DMS 273 (cell line): ENCODE data around the gene GATAD2A.

Source experiments
- DNase-seq: peaks from one replicate; lab custom pipeline; 2025; ENCODE audit not compliant: unreplicated experiment; lab: John Stamatoyannopoulos, UW

Gene GATAD2A

GRCh38 chr19:19487077-19487949 lies 81.8 kb downstream of the GATAD2A start:
- DNase-seq = no peak

GRCh38 chr19:19487950-19488874 lies 82.7 kb downstream of the GATAD2A start:
- no peak for DNase-seq

DNA sequence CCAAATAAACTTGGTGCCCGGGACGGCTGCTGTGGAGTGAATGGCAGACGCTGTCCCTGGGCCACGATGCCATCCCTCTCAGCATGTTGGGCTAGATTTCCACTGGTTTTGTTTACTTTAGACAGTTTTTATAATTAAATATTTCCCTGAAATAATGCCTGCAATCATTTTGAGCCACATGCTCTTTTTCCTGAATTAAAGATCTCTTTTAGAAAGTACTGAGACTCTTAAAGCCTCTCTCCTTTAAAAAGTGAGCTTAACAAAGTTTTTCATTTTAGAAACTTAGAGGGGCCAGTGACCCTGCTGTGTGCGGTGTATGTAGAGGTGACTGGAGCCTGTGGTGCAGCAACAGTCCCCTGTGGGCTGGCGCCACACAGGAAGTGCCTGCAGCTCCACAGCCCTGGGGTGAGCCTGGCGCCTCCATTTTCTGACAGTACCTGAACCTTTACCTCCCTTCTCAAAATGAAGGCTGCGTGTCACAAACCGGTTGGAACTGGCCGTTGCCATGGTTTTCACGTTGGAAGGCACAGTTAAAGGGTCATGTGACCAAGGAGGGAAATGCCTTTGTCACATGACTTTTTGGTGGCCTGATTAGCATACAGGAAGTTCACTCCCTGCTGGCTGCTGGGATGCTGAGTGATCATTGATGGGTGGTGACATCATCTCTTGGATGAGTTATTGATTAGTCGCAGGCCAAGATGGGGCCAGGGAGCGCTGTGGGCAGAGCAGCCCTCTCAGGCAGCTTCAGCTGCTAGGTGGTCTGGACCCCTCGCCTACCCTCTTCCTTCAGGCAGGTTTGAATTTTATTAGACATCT lies 83.6 kb downstream of the GATAD2A start:
- peak; percentile 53 for DNase-seq

DNA sequence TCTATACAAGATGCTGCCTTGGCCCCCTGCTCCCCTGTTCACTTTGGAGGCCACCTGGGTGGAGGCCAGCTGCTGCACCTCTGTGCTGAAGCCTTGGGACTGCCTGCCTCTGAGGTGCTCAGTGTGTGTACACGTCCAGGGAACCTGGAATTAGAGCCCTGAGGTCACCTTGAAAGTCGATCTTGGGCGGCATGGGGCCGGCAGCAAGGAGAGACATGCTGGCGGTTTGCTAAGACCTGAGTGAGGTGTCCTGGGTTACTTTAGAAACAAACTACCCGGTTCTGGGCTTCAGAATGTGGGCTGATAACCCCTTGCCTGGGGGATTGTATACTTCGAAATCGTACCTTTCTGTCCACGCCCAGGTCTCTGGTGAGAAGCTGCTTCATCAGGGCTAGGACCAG lies 84.3 kb downstream of the GATAD2A start:
- DNase-seq = no peak

DNA sequence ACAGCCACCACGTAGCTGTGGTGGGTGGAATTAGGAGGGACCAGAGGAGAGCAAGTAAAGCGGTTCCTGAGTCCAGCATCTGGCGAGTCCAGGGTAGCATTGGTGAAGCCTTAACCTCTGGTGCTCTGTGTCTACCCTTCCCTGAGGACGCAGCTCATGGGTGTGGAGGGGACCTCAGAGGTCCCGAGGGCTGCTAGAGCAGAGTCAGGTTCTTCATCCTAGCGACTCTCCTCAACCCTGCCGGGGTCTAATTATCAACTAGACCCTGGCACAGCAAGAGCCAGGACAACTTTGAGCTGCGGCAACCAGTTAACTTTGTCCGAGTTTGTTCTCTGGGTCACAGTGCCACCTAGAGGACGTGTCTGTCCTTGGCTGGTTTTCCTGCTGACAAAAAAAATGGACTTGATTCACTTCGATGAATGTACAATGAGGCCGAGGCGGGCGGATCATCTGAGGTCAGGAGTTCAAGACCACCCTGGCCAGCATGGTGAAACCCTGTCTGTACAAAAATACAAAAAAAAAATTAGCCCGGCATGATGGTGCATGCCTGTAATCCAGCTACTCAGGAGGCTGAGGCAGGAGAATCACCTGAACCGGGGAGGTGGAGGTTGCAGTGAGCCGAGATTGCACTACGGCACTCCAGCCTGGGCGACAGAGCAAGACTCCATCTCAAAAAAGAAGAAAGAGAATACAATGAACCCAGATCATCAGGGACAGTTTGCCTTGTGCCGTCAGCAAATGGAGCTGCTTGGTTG lies 84.9 kb downstream of the GATAD2A start:
- peak; percentile 88 for DNase-seq

- no peak for DNase-seq
Measured at GRCh38 chr19:19491321-19492025, 86.0 kb downstream of the GATAD2A start.

DNA sequence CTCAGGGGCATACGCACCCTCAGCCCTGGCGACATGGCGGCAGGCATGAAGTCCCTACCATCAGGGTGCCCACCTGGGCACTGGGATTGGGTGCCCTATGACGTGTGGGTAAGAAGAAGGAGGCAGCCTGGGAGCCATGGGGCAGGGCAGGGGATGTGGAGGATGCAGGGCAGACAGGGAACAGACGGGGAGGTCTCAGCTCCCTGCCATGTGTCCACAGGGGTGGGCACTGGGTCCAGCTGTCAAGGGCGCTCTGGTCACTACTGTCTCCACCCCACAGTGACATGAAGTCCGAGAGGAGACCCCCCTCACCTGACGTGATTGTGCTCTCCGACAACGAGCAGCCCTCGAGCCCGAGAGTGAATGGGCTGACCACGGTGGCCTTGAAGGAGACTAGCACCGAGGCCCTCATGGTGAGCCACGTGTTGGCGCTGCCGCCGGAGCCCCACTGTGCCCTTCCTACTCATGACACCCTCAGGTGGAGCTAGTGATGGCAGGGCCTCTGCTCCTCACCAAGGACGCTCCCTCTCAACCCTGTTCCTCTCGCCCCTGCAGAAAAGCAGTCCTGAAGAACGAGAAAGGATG lies 86.6 kb downstream of the GATAD2A start:
- DNase-seq = no peak

GRCh38 chr19:19493841-19494546 lies 88.5 kb downstream of the GATAD2A start:
- DNase-seq = no peak

GRCh38 chr19:19495614-19496603 lies 90.4 kb downstream of the GATAD2A start:
- no peak for DNase-seq

DNA sequence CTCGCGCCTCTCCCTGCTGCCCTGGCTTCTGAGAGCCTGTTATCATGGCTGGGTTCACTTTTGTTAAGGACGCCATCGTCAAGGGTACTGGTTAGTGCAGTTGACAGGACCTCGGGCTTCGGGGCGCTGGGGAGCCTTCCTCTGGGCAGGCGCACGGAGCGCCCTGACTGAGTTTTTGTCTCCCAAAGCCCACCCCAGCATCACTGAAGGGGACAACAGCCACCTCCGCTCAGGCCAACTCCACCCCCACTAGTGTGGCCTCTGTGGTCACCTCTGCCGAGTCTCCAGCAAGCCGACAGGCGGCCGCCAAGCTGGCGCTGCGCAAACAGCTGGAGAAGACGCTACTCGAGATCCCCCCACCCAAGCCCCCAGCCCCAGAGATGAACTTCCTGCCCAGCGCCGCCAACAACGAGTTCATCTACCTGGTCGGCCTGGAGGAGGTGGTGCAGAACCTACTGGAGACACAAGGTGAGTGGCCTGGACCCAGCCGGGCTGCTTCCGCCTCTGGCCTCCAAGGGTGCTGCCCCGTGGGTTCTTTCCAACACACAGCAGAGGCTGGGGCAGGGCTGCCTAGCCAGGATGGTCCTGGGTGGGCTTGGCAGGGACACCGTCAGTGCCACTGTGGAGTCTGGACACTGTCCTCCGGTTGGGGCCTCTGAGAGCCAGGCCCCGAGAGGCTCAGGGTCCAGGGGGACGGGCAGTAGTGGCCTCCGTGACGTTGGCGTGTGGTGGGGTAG lies 92.9 kb downstream of the GATAD2A start:
- no peak for DNase-seq

GRCh38 chr19:19499272-19499995 lies 94.0 kb downstream of the GATAD2A start:
- DNase-seq = no peak

DNA sequence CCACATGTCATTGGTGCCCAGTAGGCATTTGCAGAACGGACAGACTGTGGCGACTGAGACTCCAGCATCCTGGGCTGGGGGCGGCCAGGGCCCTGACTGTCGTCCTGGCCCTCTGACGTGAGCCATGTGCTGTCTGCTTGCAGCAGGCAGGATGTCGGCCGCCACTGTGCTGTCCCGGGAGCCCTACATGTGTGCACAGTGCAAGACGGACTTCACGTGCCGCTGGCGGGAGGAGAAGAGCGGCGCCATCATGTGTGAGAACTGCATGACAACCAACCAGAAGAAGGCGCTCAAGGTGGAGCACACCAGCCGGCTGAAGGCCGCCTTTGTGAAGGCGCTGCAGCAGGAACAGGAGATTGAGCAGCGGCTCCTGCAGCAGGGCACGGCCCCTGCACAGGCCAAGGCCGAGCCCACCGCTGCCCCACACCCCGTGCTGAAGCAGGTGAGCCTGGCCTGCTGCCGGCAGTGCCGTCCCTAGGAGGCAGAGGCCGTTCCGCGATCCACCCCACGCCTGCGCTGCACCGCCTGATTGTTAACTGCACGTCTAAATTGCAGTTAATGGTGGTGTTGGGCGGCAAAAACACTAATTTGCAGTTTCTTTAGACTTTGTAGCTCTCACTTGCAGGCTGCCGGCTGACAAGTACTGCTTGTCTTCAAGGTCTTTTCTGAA lies 95.6 kb downstream of the GATAD2A start:
- no peak for DNase-seq

DNA sequence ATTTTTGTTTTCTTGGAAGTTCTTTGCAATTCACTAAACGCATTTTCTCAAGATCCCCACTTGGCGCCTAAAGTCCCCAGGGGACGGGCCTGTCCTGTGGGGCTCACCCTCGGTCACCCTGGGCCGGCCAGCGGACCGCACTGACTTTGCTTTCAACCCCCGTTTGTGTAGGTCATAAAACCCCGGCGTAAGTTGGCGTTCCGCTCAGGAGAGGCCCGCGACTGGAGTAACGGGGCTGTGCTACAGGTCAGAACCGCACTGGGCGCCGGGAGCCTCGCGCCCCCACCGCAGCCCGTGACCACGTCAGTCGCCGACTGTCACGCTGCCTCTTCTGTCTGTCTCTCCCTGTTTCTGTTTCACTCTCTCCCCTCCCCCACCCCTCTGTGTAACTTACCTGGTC lies 96.3 kb downstream of the GATAD2A start:
- DNase-seq = no peak

DNA sequence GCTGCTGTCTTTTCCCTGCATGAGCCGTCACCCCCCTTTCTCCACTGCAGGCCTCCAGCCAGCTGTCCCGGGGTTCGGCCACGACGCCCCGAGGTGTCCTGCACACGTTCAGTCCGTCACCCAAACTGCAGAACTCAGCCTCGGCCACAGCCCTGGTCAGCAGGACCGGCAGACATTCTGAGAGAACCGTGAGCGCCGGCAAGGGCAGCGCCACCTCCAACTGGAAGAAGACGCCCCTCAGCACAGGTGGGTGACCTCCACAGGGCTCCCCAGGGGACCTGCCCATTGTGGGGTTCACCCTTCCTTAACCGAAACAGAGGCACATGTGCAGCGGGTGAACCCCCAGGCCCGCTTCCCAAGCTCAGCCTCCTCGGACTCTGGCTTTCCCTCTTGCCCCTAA lies 96.8 kb downstream of the GATAD2A start:
- no peak for DNase-seq

DNA sequence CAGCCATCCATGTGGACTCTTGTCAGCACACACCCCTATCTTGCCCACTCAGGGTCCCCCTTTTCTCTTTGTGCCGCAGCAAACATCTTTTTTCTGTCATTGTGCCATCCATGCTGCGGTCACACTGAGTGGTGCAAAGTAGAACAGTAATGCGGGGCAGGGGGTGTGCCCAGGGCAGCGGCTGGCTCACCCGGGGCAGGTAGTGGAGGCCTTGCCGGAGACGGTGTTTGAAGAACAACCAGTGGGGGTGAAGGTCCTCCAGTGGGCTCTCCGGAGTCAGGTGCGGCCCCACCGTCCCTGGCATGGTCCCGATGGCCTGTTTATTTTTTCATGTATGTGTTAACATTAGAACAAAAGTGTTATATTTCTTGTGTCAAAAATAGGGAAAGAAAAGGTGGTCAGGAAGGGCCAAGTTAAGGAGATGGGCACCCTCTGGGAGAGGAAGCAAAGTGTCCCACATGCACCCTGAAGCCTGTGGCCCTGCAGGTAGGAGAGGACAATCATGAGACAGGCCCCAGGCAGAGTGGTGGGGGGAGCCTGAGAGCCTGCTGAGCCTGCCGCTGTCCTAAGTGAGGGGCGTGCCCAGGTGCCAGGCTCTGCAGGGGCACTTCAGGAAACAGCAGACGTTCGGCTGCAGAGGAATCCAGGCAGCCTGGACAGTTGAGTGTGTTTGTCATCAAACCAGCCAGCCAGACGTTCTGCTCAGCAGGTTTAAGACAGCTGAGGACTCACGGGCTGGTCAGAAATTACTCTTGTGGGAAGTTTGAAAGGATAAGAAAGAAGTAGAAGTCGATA lies 97.5 kb downstream of the GATAD2A start:
- no peak for DNase-seq
